Endothelial cell of umbilical vein (primary cell): ENCODE data around the gene G6PC1. TPM values are rescaled to one million over a fixed set of nuclear protein-coding genes. Genes with fewer than 3 reads are reported as not detected.

Experiments
- BruUV-seq: library from RNA; stranded (reverse); fragments of 400-500 nt; replicated peaks from 2 replicates; lab custom pipeline; 2021; lab: Mats Ljungman, UMichigan
- CTCF ChIA-PET: fragments of 300-600, 350-600 bp; sonication (Branson Sonifier 250); formaldehyde crosslinking; loops from one replicate; lab custom pipeline; 2021; ENCODE audit warnings: antibody characterized with exemption, inconsistent platforms; lab: Charles Lee
- POLR2A ChIA-PET: fragments of 300-600, 350-600 bp; sonication (Branson Sonifier 250); formaldehyde crosslinking; loops from one replicate; lab custom pipeline; 2021; ENCODE audit warnings: antibody characterized with exemption, inconsistent platforms; lab: Charles Lee
- DNase-seq: peaks from one replicate; pipeline ENCODE4 v3.0.0-alpha.2; 2011; ENCODE audit warnings: low read depth, low spot score
- FAIRE-seq: peaks from 2 replicates; lab custom pipeline; 2011; peaks lifted over from hg19 to GRCh38; lab: Jason Lieb, UNC
- H2AFZ ChIP-seq: 2 replicates; pipeline ENCODE4 v1.6.0; 2012; ENCODE audit warnings: low read depth, low read length, control low read depth, inconsistent platforms
- H3K27ac ChIP-seq: 2 replicates; pipeline ENCODE4 v1.5.1; 2011; ENCODE audit warnings: low read depth, mild to moderate bottlenecking, control low read depth, low read length, moderate library complexity; ENCODE audit not compliant: insufficient read depth
- H3K27me3 ChIP-seq, 2 experiments: 2 replicates each; pipeline versions ENCODE4 v1.6.0 to v1.6.1; 2011; ENCODE audit warnings: low read length in 2 of 2, mixed read lengths in 1 of 2; ENCODE audit not compliant: control insufficient read depth in 2 of 2, insufficient read depth in 2 of 2
- H3K36me3 ChIP-seq, 2 experiments: 2 replicates in 1 of 2; 3 replicates in 1 of 2; pipeline ENCODE4 v1.5.1; 2011; ENCODE audit warnings: low read length in 2 of 2, mild to moderate bottlenecking in 1 of 2, moderate library complexity in 1 of 2; ENCODE audit not compliant: control insufficient read depth in 2 of 2, insufficient read depth in 2 of 2; ENCODE audit errors: extremely low read depth in 1 of 2
- H3K4me1 ChIP-seq: 3 replicates; pipeline ENCODE4 v1.5.1; 2011; ENCODE audit warnings: mild to moderate bottlenecking, low read length; ENCODE audit not compliant: control insufficient read depth, insufficient read depth; ENCODE audit errors: extremely low read depth
- H3K4me2 ChIP-seq: 2 replicates; pipeline ENCODE4 v1.6.1; 2011; ENCODE audit warnings: low read length, control low read depth, mixed read lengths; ENCODE audit not compliant: insufficient read depth
- H3K4me3 ChIP-seq, 3 experiments: fragments of 200-600 bp in 1 of 3; sonication (generic), shearing (Covaris generic) in 1 of 3; replicated peaks in 1 of 3; 2 replicates each; pipeline ENCODE4 v1.5.1; 2011 to 2016; ENCODE audit warnings: control low read depth in 3 of 3, low read length in 3 of 3, mild to moderate bottlenecking in 2 of 3, inconsistent platforms in 1 of 3, low read depth in 1 of 3, moderate library complexity in 1 of 3; ENCODE audit not compliant: insufficient read depth in 1 of 3
- H3K79me2 ChIP-seq: 2 replicates; pipeline ENCODE4 v1.6.0; 2012; ENCODE audit warnings: low read length, inconsistent platforms; ENCODE audit not compliant: control insufficient read depth, insufficient read depth
- H3K9ac ChIP-seq: replicated peaks from 2 replicates; pipeline ENCODE3; 2011; ENCODE audit warnings: low read length, control low read depth; ENCODE audit not compliant: insufficient read depth; ENCODE audit errors: extremely low read depth
- H3K9me1 ChIP-seq: replicated peaks from 3 replicates; pipeline ENCODE4 v1.6.0; 2011; ENCODE audit warnings: mild to moderate bottlenecking, low read length; ENCODE audit not compliant: control insufficient read depth, insufficient read depth; ENCODE audit errors: extremely low read depth
- H3K9me3 ChIP-seq: replicated peaks from 2 replicates; pipeline ENCODE4 v1.5.1; 2012; ENCODE audit warnings: low read length, inconsistent platforms; ENCODE audit not compliant: control insufficient read depth, insufficient read depth
- H4K20me1 ChIP-seq: replicated peaks from 2 replicates; pipeline ENCODE3; 2011; ENCODE audit warnings: mild to moderate bottlenecking, low read length; ENCODE audit not compliant: control insufficient read depth, insufficient read depth; ENCODE audit errors: extremely low read depth
- CTCF ChIP-seq, 2 donors: IDR thresholded peaks; 1 replicate in 1 of 2; 2 replicates in 1 of 2; pipeline ENCODE4 v1.5.1; 2011; ENCODE audit warnings: low read length in 2 of 2, mild to moderate bottlenecking in 2 of 2, moderate library complexity in 2 of 2, control low read depth in 1 of 2, inconsistent platforms in 1 of 2, low read depth in 1 of 2; ENCODE audit not compliant: insufficient read depth in 1 of 2; ENCODE audit errors: extremely low read depth in 1 of 2
- EZH2 ChIP-seq: IDR thresholded peaks from 2 replicates; pipeline ENCODE4 v1.6.1; 2012; ENCODE audit warnings: borderline replicate concordance, low read depth, mild to moderate bottlenecking, moderate library complexity, low read length, inconsistent platforms; ENCODE audit not compliant: severe bottlenecking
- FOS ChIP-seq: IDR thresholded peaks from 2 replicates; pipeline ENCODE4 v1.6.1; 2011; ENCODE audit warnings: mild to moderate bottlenecking, low read length, moderate library complexity, borderline replicate concordance; ENCODE audit not compliant: insufficient read depth
- GATA2 ChIP-seq: IDR thresholded peaks from 2 replicates; pipeline ENCODE4 v1.7.0; 2011; ENCODE audit warnings: low read depth, mild to moderate bottlenecking, moderate library complexity, mixed read lengths, low read length; ENCODE audit not compliant: insufficient read length, insufficient read depth
- JUN ChIP-seq: IDR thresholded peaks from 2 replicates; pipeline ENCODE4 v1.6.1; 2011; ENCODE audit warnings: borderline replicate concordance, low read depth; ENCODE audit not compliant: insufficient read length, insufficient read depth
- MAX ChIP-seq: IDR thresholded peaks from 2 replicates; pipeline ENCODE4 v1.6.1; 2011; ENCODE audit not compliant: insufficient read depth, insufficient read length
- MYC ChIP-seq: IDR thresholded peaks from one replicate; pipeline ENCODE4 v1.6.1; 2011; ENCODE audit warnings: mild to moderate bottlenecking, low read depth, low read length
- POLR2A ChIP-seq: IDR thresholded peaks from 2 replicates; pipeline ENCODE4 v1.6.1; 2012; ENCODE audit warnings: low read depth, mild to moderate bottlenecking, control low read depth, low read length
- POLR2AphosphoS5 ChIP-seq: IDR thresholded peaks from 2 replicates; pipeline ENCODE4 v1.6.1; 2012; ENCODE audit warnings: low read depth, mild to moderate bottlenecking, control low read depth, low read length, moderate library complexity; ENCODE audit not compliant: insufficient read depth
- dilution Hi-C: fragments of 300-500 bp; cut with MboI; formaldehyde crosslinking; loops from one replicate; pipeline ENCODE4 v1.15.0; 2019; ENCODE audit warnings: low sequenced_read_pairs; ENCODE audit not compliant: extremely low pct_ligation_motif_present
- intact Hi-C: fragments of 100-400 bp; cut with micrococcal nuclease; formaldehyde crosslinking; loops from one replicate; pipeline ENCODE4 v1.10.0; 2022
- polyA plus RNA-seq, 4 experiments: library from polyadenylated mRNA; depleted of rRNA in 3 of 4; stranded (reverse) in 3 of 4; unstranded in 1 of 4; fragments of >200 nt; gene quantifications; 2 replicates each; pipeline versions ENCODE4 v1.2.1 to v1.2.3, GENCODE V29; 2011 to 2012; ENCODE audit warnings: missing spikeins in 1 of 4
- total RNA-seq: library from RNA; stranded (reverse); gene quantifications from 2 replicates; pipeline ENCODE4 v1.2.3, GENCODE V29; 2021

The G6PC1 gene
- total and polyA plus RNA-seq, 2 donors (not counting 3 experiments of a cell fraction or from before 2014, with no cell fraction given), result not detected

GRCh38 chr17:42886283-42887176 lies 14.1 kb upstream of the G6PC1 start:
- Histone ChIP-seq H3K27ac (no peak overlapping the region), H3K4me3 (no peak overlapping the region), H3K9me3 (no peaks in the 10 kb centered on the region), H3K4me1 (no peaks in the 10 kb centered on the region), H4K20me1 (no peaks in the 10 kb centered on the region), H3K9ac (no peak overlapping the region), H3K79me2 (no peaks in the 10 kb centered on the region), H3K27me3 (peaks cover 0 to 2% of the 10 kb centered on the region in 2 experiments), H3K9me1 (no peaks in the 10 kb centered on the region), H3K36me3 (no peaks in the 10 kb centered on the region), H3K4me2 (no peak overlapping the region), H2AFZ (no peak overlapping the region)
- no peak for FAIRE-seq
- BruUV-seq, result no TSS peak
- CTCF ChIA-PET, result interaction anchor here (0.9 to 1.8 kb wide), 4 partner anchors 9 to 46 kb away, joined by 3 to 4 read pairs (median 3); no protein-coding TSS in a partner anchor
- POLR2A ChIA-PET, result no interaction called here
- TF ChIP-seq MAX, result no peak
- TF ChIP-seq JUN, result peak; percentile 13
- dilution Hi-C loops (no loop called here), intact Hi-C loops (no loop called here)
- no peak for DNase-seq

GRCh38 chr17:42889809-42890208 lies 10.8 kb upstream of the G6PC1 start:
- no TSS peak for BruUV-seq
- no peak for DNase-seq
- intact Hi-C loops, result no loop called here
- Histone ChIP-seq H4K20me1 (no peaks in the 10 kb centered on the region), H3K27me3 (no peaks in the 10 kb centered on the region), H3K79me2 (no peaks in the 10 kb centered on the region), H3K9me3 (no peaks in the 10 kb centered on the region), H3K4me2 (no peak overlapping the region), H3K9ac (no peak overlapping the region), H3K4me1 (peaks cover 17% of the 10 kb centered on the region), H3K27ac (no peak overlapping the region), H3K36me3 (no peaks in the 10 kb centered on the region), H3K4me3 (no peak overlapping the region), H2AFZ (no peak overlapping the region), H3K9me1 (no peaks in the 10 kb centered on the region)
- dilution Hi-C loops, result no loop called here
- POLR2A ChIA-PET, result no interaction called here
- CTCF ChIA-PET, result interaction anchor here (2.2 kb wide), 1 partner anchor 39 kb away, joined by 4 read pairs; no protein-coding TSS in a partner anchor
- no peak for FAIRE-seq
- TF ChIP-seq CTCF (IDR thresholded peaks at IDR 0.05; ENCODE audit: extremely low read depth in 1 of 2, insufficient read depth in 1 of 2, low read depth in 1 of 2, low read length in 2 of 2), result no peak
- TF ChIP-seq MYC, result no peak
- TF ChIP-seq POLR2AphosphoS5, result no peak
- no peak for TF ChIP-seq MAX
- TF ChIP-seq FOS, result no peak
- TF ChIP-seq JUN, result no peak
- no peak for TF ChIP-seq EZH2
- no peak for TF ChIP-seq GATA2
- TF ChIP-seq POLR2A, result no peak
